ENCODE measurements around the gene PAGE1.

GRCh38 chrX:49727847-49728246 is 32.1 kb upstream of the PAGE1 start:
- TF ChIP-seq ZFX (IDR thresholded peaks at IDR 0.05) (no peak), CTCF (conservative IDR thresholded peaks at IDR 0.05) (no peak)

Data from C4-2B (cell line).